ENCODE results near the gene GRB14.
A peak's percentile ranks its signal among the peaks of the same experiment; 100 is the strongest.

Gene GRB14

GRCh38 chr2:164625378-164625971, 4.2 kb upstream of the GRB14 start:
- no peak for ATAC-seq
- H3K4me3 Mint-ChIP-seq = no peak overlapping the region
- peaks cover 5% of the 10 kb centered on the region for H3K4me1 Mint-ChIP-seq
- H3K36me3 Mint-ChIP-seq = no peaks in the 10 kb centered on the region
- peaks cover 29% of the 10 kb centered on the region for H3K27me3 Mint-ChIP-seq
- H3K27ac Mint-ChIP-seq = no peak overlapping the region
- no peaks in the 10 kb centered on the region for H3K9me3 Mint-ChIP-seq

- H3K27me3 Mint-ChIP-seq = peaks cover 39% of the 10 kb centered on the region
- ATAC-seq = no peak
- H3K4me3 Mint-ChIP-seq = no peak overlapping the region
- H3K9me3 Mint-ChIP-seq = no peaks in the 10 kb centered on the region
- no peak overlapping the region for H3K27ac Mint-ChIP-seq
- H3K36me3 Mint-ChIP-seq = no peaks in the 10 kb centered on the region
- peaks cover 5% of the 10 kb centered on the region for H3K4me1 Mint-ChIP-seq
These were observed 3.0 kb upstream of the GRB14 start for GRCh38 chr2:164624316-164624715.

- Mint-ChIP-seq H3K9me3 (no peaks in the 10 kb centered on the region), H3K4me3 (no peak overlapping the region), H3K27me3 (peaks cover 53% of the 10 kb centered on the region), H3K36me3 (no peaks in the 10 kb centered on the region), H3K4me1 (peaks cover 5% of the 10 kb centered on the region), H3K27ac (no peak overlapping the region)
- no peak for ATAC-seq
These were observed 1.2 kb upstream of the GRB14 start for GRCh38 chr2:164622338-164623106.

DNA sequence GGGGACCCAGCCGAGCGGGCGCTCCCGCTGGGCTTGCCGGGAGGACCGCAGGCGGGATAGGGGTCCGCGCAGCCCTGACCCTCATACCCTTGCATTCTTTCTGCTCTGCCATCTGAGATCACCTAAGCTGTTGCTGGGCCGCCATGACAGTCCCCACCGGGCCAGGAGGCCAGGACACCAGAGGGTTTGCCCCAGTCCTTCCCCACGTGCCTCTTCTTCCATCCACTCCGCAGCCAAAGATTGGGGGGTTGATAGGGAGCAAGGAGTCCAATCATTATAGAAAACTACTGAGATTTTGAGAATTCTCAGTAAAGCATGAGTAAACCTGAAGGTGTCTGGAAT, 453 bp upstream of the GRB14 start:
- H3K27ac Mint-ChIP-seq = no peak overlapping the region
- peaks cover 53% of the 10 kb centered on the region for H3K27me3 Mint-ChIP-seq
- H3K9me3 Mint-ChIP-seq = no peaks in the 10 kb centered on the region
- H3K36me3 Mint-ChIP-seq = no peaks in the 10 kb centered on the region
- H3K4me3 Mint-ChIP-seq = peak overlapping the region; percentile 71
- peaks cover 5% of the 10 kb centered on the region for H3K4me1 Mint-ChIP-seq
- ATAC-seq = no peak

- no peaks in the 10 kb centered on the region for H3K36me3 Mint-ChIP-seq
- peak overlapping the region; percentile 37 for H3K4me3 Mint-ChIP-seq
- H3K9me3 Mint-ChIP-seq = no peaks in the 10 kb centered on the region
- H3K27ac Mint-ChIP-seq = no peak overlapping the region
- ATAC-seq = no peak
- H3K27me3 Mint-ChIP-seq = peaks cover 53% of the 10 kb centered on the region
- H3K4me1 Mint-ChIP-seq = peaks cover 5% of the 10 kb centered on the region
These were observed 825 bp downstream of the GRB14 start for GRCh38 chr2:164620457-164620856.

DNA sequence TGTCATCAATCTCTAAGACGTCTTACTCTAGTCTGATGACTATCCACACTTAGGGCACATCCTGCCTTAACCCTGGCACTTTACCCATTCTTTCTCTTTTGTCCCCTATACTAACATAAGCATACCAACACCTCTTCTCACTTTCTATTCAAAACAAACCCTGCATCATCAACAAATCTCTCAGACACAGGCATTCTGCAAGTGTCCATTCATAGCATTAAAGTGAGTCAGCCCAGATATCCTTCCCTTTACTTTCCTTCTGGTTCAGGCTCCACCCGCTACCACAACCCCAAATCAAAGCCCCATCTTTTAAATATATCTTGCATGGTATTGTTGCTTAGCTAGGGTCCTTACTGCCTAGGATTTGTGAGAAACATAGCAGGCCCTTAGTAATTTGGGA, 3.8 kb downstream of the GRB14 start:
- Mint-ChIP-seq H3K27ac (no peak overlapping the region), H3K4me1 (peaks cover 5% of the 10 kb centered on the region), H3K27me3 (peaks cover 42% of the 10 kb centered on the region), H3K36me3 (no peaks in the 10 kb centered on the region), H3K9me3 (no peaks in the 10 kb centered on the region), H3K4me3 (no peak overlapping the region)
- no peak for ATAC-seq

- no peak overlapping the region for H3K27ac Mint-ChIP-seq
- H3K4me1 Mint-ChIP-seq = no peaks in the 10 kb centered on the region
- no peak for ATAC-seq
- H3K9me3 Mint-ChIP-seq = no peaks in the 10 kb centered on the region
- H3K36me3 Mint-ChIP-seq = no peaks in the 10 kb centered on the region
- H3K4me3 Mint-ChIP-seq = no peak overlapping the region
- H3K27me3 Mint-ChIP-seq = peaks cover 14% of the 10 kb centered on the region
These were observed 7.8 kb downstream of the GRB14 start for GRCh38 chr2:164613321-164613982.

- H3K27ac Mint-ChIP-seq = no peak overlapping the region
- no peaks in the 10 kb centered on the region for H3K36me3 Mint-ChIP-seq
- no peaks in the 10 kb centered on the region for H3K4me1 Mint-ChIP-seq
- H3K27me3 Mint-ChIP-seq = peaks cover 10% of the 10 kb centered on the region
- no peak for ATAC-seq
- no peak overlapping the region for H3K4me3 Mint-ChIP-seq
- no peaks in the 10 kb centered on the region for H3K9me3 Mint-ChIP-seq
These were observed 11.5 kb downstream of the GRB14 start for GRCh38 chr2:164609790-164610189.

- Mint-ChIP-seq H3K4me3 (no peak overlapping the region), H3K27me3 (peaks cover 17% of the 10 kb centered on the region)
- no peak for ATAC-seq
These were observed 14.7 kb downstream of the GRB14 start for GRCh38 chr2:164606557-164606956.

GRCh38 chr2:164605295-164605694, 16.0 kb downstream of the GRB14 start:
- no peak overlapping the region for H3K4me3 Mint-ChIP-seq
- H3K9me3 Mint-ChIP-seq = no peaks in the 10 kb centered on the region
- H3K36me3 Mint-ChIP-seq = no peaks in the 10 kb centered on the region
- H3K4me1 Mint-ChIP-seq = no peaks in the 10 kb centered on the region
- H3K27ac Mint-ChIP-seq = no peak overlapping the region
- no peak for ATAC-seq
- H3K27me3 Mint-ChIP-seq = peaks cover 17% of the 10 kb centered on the region

More at GRCh38 chr2:164606557-164606956, 14.7 kb downstream of the GRB14 start:
- H3K36me3 Mint-ChIP-seq = no peaks in the 10 kb centered on the region
- no peaks in the 10 kb centered on the region for H3K4me1 Mint-ChIP-seq
- H3K27ac Mint-ChIP-seq = no peak overlapping the region
- H3K9me3 Mint-ChIP-seq = no peaks in the 10 kb centered on the region

GRCh38 chr2:164600763-164601162, 20.5 kb downstream of the GRB14 start:
- no peak overlapping the region for H3K4me3 Mint-ChIP-seq
- H3K9me3 Mint-ChIP-seq = no peaks in the 10 kb centered on the region
- no peak overlapping the region for H3K27ac Mint-ChIP-seq
- no peaks in the 10 kb centered on the region for H3K4me1 Mint-ChIP-seq
- peaks cover 28% of the 10 kb centered on the region for H3K27me3 Mint-ChIP-seq
- no peaks in the 10 kb centered on the region for H3K36me3 Mint-ChIP-seq
- no peak for ATAC-seq

DNA sequence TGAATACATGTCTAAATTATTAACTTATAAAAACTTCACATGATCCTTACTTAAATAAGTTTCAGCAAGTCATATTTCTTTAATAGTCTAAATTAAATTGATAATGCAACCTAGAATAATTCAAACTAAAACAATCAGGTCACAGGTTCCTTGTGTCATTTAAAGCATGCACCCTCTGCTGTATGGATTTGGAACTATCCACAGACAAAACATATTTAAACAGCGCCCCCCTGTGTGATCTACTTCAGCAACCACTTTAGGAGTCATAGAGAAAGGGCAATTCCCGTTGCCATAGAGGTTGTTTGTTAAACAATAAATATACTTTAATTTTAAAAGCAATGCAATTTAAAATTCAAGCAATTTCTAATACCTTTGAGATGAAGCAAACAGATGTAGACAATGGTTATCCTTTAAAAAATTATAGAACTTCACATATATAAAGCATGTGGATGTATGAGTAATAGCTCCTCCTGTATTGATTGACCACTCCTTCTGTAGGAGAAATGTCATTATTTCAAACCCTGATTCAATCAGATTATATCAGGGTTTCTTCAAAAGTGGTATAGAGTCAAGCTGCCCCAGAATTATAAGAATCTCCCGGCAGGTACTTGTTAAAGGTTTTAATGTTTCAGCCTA, 21.2 kb downstream of the GRB14 start:
- H3K27me3 Mint-ChIP-seq = peaks cover 28% of the 10 kb centered on the region
- H3K9me3 Mint-ChIP-seq = no peaks in the 10 kb centered on the region
- peak; percentile 64 for ATAC-seq
- H3K27ac Mint-ChIP-seq = no peak overlapping the region
- H3K4me3 Mint-ChIP-seq = no peak overlapping the region
- H3K36me3 Mint-ChIP-seq = no peaks in the 10 kb centered on the region
- H3K4me1 Mint-ChIP-seq = no peaks in the 10 kb centered on the region

DNA sequence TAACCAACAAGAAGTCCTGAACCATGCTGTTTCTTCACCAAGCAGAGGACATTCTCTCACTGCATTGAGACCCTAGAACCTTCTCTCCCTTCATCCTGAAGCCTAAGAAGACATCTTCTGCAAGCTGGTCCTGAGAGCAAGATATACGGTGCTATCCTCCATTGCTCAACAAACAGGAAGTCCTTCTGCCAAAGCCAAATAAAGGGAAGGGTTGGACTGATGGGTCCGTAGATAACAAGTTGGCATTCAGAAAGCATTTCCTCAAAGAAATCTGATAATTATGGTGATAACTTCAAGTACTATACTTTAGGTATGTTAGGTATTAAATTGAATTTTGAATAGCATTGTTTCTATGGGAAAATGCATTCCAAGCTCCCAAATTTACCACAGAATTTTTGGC, 23.3 kb downstream of the GRB14 start:
- Mint-ChIP-seq H3K4me1 (no peaks in the 10 kb centered on the region), H3K4me3 (no peak overlapping the region), H3K27me3 (peaks cover 28% of the 10 kb centered on the region), H3K36me3 (no peaks in the 10 kb centered on the region), H3K9me3 (no peaks in the 10 kb centered on the region), H3K27ac (no peak overlapping the region)
- ATAC-seq = no peak

- Mint-ChIP-seq H3K4me3 (no peak overlapping the region), H3K36me3 (no peaks in the 10 kb centered on the region), H3K27ac (no peak overlapping the region), H3K9me3 (peaks cover 8% of the 10 kb centered on the region), H3K4me1 (no peaks in the 10 kb centered on the region), H3K27me3 (peaks cover 28% of the 10 kb centered on the region)
- ATAC-seq = no peak
These were observed 26.3 kb downstream of the GRB14 start for GRCh38 chr2:164595031-164595430.

GRCh38 chr2:164593959-164594358, 27.3 kb downstream of the GRB14 start:
- no peak overlapping the region for H3K4me3 Mint-ChIP-seq
- peaks cover 28% of the 10 kb centered on the region for H3K27me3 Mint-ChIP-seq
- H3K4me1 Mint-ChIP-seq = no peaks in the 10 kb centered on the region
- H3K9me3 Mint-ChIP-seq = peaks cover 8% of the 10 kb centered on the region
- H3K27ac Mint-ChIP-seq = no peak overlapping the region
- no peaks in the 10 kb centered on the region for H3K36me3 Mint-ChIP-seq
- no peak for ATAC-seq
